Fibroblast of skin of left biceps (primary cell): Measurements from ENCODE around the gene LOXHD1.

Experiments used
- DNase-seq, 2 experiments: peaks; one replicate each; pipeline ENCODE4 v3.0.0-alpha.2; 2013; ENCODE audit warnings: low read depth in 2 of 2

The LOXHD1 gene

DNA sequence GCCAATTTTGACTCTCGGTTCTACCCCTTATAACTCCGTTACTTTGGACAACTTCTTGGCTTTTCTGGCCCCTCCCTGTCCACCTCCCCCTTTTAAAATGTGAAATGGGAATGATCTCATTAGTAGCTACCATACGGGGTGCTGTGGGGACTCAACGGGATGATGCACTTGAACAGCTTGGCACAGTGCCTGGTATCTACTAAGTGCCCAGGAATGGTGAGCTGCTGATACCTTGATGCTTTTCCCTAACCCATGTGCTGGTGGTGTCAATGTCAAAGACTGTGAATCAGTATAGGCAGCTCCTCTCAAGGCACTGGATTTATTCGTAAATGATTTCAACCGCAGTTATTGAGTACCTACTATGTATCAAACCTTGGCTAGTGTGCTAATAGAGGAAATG, 204.2 kb downstream of the LOXHD1 start:
- DNase-seq = no peak

GRCh38 chr18:46449499-46449898, 207.5 kb downstream of the LOXHD1 start:
- no peak for DNase-seq

- no peak for DNase-seq
Observed at GRCh38 chr18:46449033-46449432, 208.0 kb downstream of the LOXHD1 start.

- DNase-seq = no peak
Observed at GRCh38 chr18:46448347-46448746, 208.7 kb downstream of the LOXHD1 start.

DNA sequence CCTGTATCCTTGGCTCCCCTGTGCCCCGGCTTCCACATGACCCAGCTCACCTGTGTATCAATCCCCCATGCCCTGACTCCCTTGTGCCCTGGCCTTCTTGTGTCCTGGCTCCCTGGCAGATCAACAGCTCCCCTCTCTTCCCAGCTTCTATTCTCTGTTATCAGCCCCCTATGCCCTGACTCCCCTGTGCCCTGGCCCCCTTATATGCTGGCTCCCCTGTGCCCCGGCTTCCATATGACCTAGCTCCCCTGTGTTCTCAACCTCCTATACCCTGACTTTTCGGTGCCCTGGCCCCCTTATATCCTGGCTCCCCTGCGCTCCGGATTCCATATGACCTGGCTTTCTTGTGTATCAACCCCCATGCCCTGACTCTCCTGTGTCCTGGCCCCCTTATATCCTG, 209.2 kb downstream of the LOXHD1 start:
- no peak for DNase-seq

DNA sequence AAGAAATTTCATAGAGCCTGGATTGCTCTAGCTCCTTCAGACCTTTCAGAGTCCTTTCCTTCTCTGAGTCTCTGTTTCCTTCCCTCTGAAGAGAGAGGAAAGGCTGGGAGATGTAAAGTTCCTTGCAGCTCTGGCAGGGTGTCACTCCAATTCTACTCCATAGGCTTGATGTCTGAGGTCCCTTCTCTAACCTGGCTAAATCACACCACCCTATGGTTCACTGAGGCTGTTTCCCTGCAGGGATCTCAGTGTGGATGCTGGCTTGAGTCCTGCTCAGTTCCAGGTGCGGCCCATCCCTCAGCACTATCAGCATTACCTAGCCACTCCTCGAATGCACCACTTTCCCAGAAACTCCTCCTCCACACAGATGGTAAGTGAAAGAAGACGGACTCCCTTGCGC, 209.7 kb downstream of the LOXHD1 start:
- DNase-seq = no peak

GRCh38 chr18:46445522-46446313, 211.3 kb downstream of the LOXHD1 start:
- no peak for DNase-seq

DNA sequence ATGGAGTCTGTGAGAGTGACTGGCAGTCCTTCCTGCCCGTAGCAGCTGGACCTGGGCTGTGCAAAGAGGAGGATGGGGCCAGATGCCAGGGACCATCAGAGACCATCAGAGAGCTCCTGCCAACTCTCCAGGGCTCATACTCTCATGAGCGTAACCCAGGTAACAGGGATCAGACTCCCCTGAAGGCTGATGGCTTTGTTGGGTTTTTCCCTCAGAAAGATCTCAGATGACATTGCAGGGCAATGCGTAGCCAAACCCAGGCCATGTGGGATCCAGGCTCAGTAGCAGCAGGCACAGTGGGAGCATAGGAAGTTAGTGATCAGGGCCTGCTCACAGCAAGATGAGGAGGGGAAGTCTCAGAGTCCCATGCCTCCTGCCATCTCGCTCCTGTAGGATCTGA, 218.0 kb downstream of the LOXHD1 start:
- no peak for DNase-seq

DNA sequence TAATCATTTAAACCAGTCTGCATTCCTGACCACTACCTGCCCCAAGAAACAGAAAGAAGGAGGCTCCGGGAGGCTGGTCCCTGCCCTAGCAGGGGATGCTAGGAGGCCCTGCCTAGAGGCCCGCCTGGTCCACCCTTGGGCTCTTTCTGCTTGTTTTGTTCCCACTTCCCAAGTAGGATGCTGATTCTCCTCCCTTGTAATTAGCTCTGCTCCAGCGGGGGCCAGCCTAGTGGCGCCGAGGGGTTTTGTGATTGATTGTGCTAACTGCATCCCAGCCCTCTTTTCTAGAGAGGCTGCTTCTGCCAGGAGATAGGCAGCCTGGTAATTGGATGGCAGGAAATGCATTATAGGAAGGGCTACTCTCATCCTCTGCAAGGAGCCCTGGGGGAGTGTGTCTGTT, 220.0 kb downstream of the LOXHD1 start:
- DNase-seq = no peak

DNA sequence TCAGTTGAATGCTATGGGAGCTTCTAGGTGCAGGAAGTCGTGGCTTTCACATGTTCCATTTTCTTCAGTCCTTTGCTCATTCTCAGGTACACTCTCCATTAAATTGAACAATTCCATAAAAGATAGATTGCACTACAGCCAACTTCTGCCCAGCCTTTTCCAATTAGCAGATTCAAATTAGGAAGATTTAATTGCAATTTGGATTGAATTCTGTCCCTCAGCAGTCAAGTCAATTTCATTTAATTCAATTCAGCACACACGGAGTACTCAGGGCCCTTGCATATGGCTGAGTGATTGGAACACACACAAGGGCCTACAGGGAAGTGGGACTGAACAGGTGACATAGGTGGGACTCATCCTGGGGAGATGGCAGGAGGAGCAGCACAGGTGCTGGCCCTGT, 220.4 kb downstream of the LOXHD1 start:
- no peak for DNase-seq

DNA sequence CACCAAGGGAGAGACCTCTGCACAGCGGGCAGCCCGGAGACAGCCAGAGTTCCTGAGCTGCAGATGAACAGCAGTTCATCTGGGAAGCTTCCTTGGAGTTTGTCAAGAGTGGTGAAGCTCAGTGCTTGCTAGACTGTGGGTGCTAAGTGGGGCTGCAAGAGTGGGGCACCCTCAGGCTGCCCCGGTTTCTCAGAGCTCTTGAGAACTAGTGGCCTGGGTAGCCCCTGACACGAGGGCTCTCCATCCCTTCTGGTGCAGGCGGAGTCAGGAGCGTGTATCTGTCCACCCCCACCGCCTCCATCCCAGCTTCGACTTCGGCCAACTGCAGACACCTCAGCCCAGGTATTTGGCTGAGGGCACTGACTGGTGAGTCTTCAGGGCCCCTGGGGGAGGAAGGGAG, 222.0 kb downstream of the LOXHD1 start:
- no peak for DNase-seq

- no peak for DNase-seq
Observed at GRCh38 chr18:46434629-46435028, 222.4 kb downstream of the LOXHD1 start.

DNA sequence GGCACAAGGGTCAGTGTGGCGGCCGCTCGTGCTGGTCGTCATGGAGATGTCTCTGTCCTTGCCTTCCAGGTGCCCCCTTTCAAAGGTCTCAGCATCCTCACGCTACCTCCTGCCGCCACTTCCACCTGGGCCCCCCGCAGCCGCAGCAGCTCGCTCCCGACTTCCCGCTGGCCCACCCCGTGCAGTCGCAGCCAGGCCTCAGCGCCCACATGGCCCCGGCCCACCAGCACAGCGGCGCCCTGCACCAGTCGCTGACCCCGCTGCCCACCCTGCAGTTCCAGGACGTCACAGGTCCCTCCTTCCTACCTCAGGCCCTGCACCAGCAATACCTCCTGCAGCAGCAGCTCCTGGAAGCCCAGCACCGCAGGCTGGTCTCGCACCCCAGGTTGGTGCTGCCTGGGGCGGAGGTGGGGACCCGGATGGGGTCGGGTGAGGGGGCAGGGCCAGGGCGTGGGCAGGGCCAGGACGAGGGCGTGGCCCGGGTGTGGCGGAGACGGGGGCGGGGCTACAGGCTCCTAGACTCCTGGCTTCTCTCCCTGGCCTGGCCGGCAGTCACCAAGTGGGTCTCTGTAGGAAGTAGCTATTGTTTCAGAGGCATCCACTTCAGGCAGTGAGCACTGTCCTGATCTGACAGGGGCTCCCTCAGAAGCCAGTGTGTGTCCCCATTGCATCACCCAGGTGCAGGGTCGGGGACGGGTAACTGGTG, 223.7 kb downstream of the LOXHD1 start:
- DNase-seq = no peak

DNA sequence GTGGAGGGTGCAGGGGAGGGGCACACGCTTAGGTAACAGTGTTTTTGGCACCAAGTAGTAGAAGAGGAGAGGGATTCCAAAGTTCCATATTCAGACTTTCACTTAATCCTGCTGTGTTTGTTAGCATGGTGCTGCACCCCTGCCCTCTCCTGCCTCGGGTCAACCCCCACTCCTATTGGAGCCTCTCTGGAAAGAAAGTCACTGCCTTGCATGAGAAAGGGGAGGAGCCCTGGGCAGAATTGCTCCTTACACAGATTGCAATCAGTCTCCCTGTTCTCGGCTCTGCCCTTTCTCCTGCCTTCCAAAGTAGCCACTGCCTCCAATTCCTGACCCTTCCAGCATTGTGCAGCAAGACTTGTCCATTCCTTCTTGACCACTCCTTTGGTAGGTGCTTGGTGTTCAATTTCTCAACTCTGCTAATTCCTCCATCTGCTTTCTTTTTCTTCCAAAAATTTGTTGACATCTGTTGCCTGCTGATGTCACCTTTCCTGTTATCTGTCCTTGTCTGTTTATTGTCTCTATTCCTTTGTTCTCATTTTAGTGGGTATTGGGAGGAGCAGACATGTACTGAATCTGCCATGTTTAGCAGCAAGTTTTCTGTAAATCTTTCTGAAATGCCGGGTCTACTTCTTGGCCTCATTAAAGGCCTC, 225.4 kb downstream of the LOXHD1 start:
- no peak for DNase-seq

DNA sequence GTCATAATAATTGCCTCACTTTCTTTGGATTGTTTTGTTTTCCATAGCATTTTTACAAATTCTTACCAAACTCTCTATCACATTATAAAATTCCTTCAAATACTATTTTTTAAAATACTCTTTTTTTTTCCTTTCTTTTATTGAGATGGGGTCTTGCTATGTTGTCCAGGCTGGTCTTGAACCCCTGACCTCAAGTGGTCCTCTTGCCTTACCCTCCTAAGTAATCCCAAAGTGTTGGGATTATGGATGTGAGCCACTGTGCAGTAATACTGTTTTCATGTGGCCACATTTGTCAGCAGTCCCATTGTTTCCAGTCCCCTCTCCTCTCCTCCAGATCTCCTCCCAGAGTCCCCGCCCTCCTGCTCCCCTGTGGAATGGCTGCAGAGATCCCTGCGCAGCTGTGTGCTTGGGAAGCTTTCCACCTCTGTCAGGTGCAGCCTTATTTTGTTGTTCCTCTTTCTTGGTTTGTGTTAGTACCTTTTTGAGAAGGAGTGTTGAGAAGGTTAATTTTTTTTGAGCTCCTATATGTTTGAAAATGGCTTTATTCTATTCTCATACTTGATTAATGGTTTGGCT, 227.3 kb downstream of the LOXHD1 start:
- no peak for DNase-seq

- no peak for DNase-seq
Observed at GRCh38 chr18:46429130-46429529, 227.9 kb downstream of the LOXHD1 start.

DNA sequence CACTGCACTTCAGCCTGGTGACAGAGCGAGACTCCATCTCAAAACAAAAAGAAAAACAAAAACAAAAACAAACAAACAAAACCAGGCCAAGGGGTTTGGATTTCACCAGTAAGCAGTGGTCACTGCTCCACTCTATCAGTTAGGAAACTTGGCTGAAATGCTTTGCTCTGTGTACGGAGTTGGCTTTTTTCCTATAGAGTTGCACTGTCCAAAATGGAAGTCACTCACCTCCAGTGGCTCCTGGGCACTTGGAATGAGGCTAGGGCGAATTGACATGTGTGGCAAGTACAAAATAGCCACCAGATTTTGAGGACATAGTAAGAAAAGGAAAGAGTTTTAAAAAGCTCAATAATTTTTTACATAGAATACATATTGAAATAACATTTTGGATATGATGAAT, 228.7 kb downstream of the LOXHD1 start:
- no peak for DNase-seq

- DNase-seq = no peak
Observed at GRCh38 chr18:46427216-46427995, 229.6 kb downstream of the LOXHD1 start.
